Natural killer cell (primary cell): ENCODE results near the gene CDH23. TPM values are rescaled to one million over a fixed set of nuclear protein-coding genes. Genes with fewer than 3 reads are reported as not detected.

Source experiments
- ATAC-seq, 3 donors: fragments of 150-1000 bp in 2 of 3; fragments of 200-7000 bp in 1 of 3; cut with Tn5 transposase; 1 replicate in 1 of 3; 2 replicates in 2 of 3; pipeline ENCODE4 v1.10.0; 2021; ENCODE audit warnings: mild to moderate bottlenecking in 2 of 3, moderate library complexity in 2 of 3
- DNase-seq, 2 donors: peaks; one replicate each; pipeline versions ENCODE4 v3.0.0 to v3.0.0-alpha.2; 2013 to 2021; ENCODE audit warnings: mixed read lengths in 1 of 2
- H3K27ac ChIP-seq: one replicate; pipeline ENCODE4 v1.5.1; 2013; ENCODE audit warnings: mild to moderate bottlenecking, low read length
- H3K27me3 ChIP-seq: one replicate; pipeline ENCODE4 v1.6.1; 2013; ENCODE audit warnings: low read length; ENCODE audit not compliant: control insufficient read depth, insufficient read depth
- H3K36me3 ChIP-seq: one replicate; pipeline ENCODE4 v1.6.1; 2013; ENCODE audit warnings: low read length; ENCODE audit not compliant: control insufficient read depth, insufficient read depth
- H3K4me1 ChIP-seq: one replicate; pipeline ENCODE4 v1.6.1; 2013; ENCODE audit warnings: low read length; ENCODE audit not compliant: control insufficient read depth, insufficient read depth
- H3K4me3 ChIP-seq: one replicate; pipeline ENCODE4 v1.5.1; 2013; ENCODE audit warnings: low read length
- H3K9me3 ChIP-seq: one replicate; pipeline ENCODE4 v1.6.1; 2013; ENCODE audit warnings: low read length; ENCODE audit not compliant: control insufficient read depth, insufficient read depth
- H3K27ac Mint-ChIP-seq, 2 donors: one replicate each; pipeline ENCODE4 v1.8.0; 2022; ENCODE audit warnings: mild to moderate bottlenecking in 2 of 2, mixed read lengths in 2 of 2, moderate library complexity in 1 of 2
- H3K27me3 Mint-ChIP-seq, 2 donors: one replicate each; pipeline ENCODE4 v1.8.0; 2022; ENCODE audit warnings: low read depth in 2 of 2, mixed read lengths in 2 of 2
- H3K36me3 Mint-ChIP-seq: one replicate; pipeline ENCODE4 v1.8.0; 2022; ENCODE audit warnings: mixed read lengths
- H3K4me1 Mint-ChIP-seq, 2 donors: one replicate each; pipeline ENCODE4 v1.8.0; 2022; ENCODE audit warnings: mixed read lengths in 2 of 2
- H3K4me3 Mint-ChIP-seq: one replicate; pipeline ENCODE4 v1.8.0; 2022; ENCODE audit warnings: mild to moderate bottlenecking, moderate library complexity, mixed read lengths
- H3K9me3 Mint-ChIP-seq, 2 donors: one replicate each; pipeline ENCODE4 v1.8.0; 2022; ENCODE audit warnings: mixed read lengths in 2 of 2
- WGBS: methylation state at CpG from one replicate; pipeline ENCODE4 v1.1.7; 2013; ENCODE audit warnings: missing lambda C conversion rate; ENCODE audit not compliant: insufficient coverage; 5-methylcytosine and 5-hydroxymethylcytosine counted together
- intact Hi-C: fragments of 100-400 bp; cut with micrococcal nuclease; formaldehyde crosslinking; loops from one replicate; pipeline ENCODE4 v1.14.2; 2022
- total RNA-seq, 4 donors: library from RNA; stranded (reverse); fragments of 120-200 nt in 1 of 4; gene quantifications; one replicate each; pipeline versions ENCODE4 v1.2.3 to v1.2.4, GENCODE V29; 2013 to 2022
- TF ChIP-seq, protein P1 (sequence below): fragments of 200-600 bp; IDR thresholded peaks from one replicate; pipeline ENCODE4 v1.8.0; 2022; ENCODE audit warnings: antibody characterized with exemption

CDH23 gene
- total RNA-seq, 3 donors from 2014 or later (not counting 1 experiment from before 2014, with no cell fraction given) = 1.2 to 6.0 (median 4.3) TPM

DNA sequence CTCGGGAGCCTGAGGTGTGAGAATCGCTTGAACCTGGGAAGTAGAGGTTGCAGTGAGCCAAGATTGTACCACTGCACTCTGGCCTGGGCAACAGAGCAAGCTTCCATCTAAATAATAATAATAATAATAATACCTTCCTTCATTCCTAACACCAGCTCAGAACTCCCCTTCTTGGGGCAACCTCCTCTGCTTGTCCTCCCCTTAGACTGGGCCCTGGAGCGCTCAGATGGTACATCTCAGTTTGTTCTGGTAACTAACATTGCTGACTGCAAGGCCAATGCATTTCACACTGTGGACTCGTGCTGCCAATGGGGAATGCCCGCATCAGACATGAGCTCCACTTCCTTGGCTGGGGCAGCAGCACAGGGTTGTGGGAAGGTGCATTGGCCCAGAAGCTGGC lies 245.3 kb downstream of the CDH23 start:
- H3K4me1 Mint-ChIP-seq = peaks cover 5 to 9% of the 10 kb centered on the region in 2 donors
- H3K9me3 Mint-ChIP-seq = no peaks in the 10 kb centered on the region
- WGBS = 88% methylated on average over 5 of the region's 5 CpGs
- TF ChIP-seq, protein P1, sequence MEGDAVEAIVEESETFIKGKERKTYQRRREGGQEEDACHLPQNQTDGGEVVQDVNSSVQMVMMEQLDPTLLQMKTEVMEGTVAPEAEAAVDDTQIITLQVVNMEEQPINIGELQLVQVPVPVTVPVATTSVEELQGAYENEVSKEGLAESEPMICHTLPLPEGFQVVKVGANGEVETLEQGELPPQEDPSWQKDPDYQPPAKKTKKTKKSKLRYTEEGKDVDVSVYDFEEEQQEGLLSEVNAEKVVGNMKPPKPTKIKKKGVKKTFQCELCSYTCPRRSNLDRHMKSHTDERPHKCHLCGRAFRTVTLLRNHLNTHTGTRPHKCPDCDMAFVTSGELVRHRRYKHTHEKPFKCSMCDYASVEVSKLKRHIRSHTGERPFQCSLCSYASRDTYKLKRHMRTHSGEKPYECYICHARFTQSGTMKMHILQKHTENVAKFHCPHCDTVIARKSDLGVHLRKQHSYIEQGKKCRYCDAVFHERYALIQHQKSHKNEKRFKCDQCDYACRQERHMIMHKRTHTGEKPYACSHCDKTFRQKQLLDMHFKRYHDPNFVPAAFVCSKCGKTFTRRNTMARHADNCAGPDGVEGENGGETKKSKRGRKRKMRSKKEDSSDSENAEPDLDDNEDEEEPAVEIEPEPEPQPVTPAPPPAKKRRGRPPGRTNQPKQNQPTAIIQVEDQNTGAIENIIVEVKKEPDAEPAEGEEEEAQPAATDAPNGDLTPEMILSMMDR = no peak
- H3K27me3 ChIP-seq = no peaks in the 10 kb centered on the region
- H3K4me3 ChIP-seq = no peak overlapping the region
- ATAC-seq = no peak
- H3K36me3 ChIP-seq = no peaks in the 10 kb centered on the region
- no peaks in the 10 kb centered on the region for H3K36me3 Mint-ChIP-seq
- H3K27ac ChIP-seq = no peak overlapping the region
- intact Hi-C loops = no loop called here
- no peaks in the 10 kb centered on the region for H3K9me3 ChIP-seq
- no peak overlapping the region for H3K4me3 Mint-ChIP-seq
- DNase-seq = no peak
- H3K4me1 ChIP-seq = peaks cover 18% of the 10 kb centered on the region
- H3K27me3 Mint-ChIP-seq = no peaks in the 10 kb centered on the region
- H3K27ac Mint-ChIP-seq = no peak overlapping the region

DNA sequence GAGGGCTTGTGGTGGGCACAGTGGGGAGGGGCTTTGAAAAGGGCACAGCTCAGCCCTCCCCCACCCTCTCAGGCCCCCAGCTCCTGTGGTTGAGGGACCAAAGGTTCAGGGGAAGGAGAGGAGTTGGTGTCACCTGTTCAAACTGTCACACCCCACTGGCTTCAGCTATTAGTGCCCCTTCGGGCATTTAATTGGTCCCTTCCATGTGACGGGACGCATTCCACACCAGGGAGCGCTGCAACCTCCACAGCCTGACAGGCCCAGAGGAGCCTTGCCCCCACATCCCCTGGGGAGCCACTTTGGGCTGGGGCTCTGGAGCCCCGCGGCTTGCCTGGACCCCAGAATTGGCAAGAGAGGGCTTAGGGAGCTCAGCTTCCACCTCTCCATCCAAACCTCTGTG lies 247.2 kb downstream of the CDH23 start:
- intact Hi-C loops = no loop called here
- Histone ChIP-seq H3K27ac (no peak overlapping the region), H3K4me1 (peaks cover 6% of the 10 kb centered on the region), H3K36me3 (no peaks in the 10 kb centered on the region), H3K9me3 (no peaks in the 10 kb centered on the region), H3K27me3 (no peaks in the 10 kb centered on the region), H3K4me3 (no peak overlapping the region)
- H3K27me3 Mint-ChIP-seq = no peaks in the 10 kb centered on the region
- no peaks in the 10 kb centered on the region for H3K9me3 Mint-ChIP-seq
- no peak overlapping the region for H3K27ac Mint-ChIP-seq
- no peak overlapping the region for H3K4me3 Mint-ChIP-seq
- DNase-seq = no peak
- no peaks in the 10 kb centered on the region for H3K36me3 Mint-ChIP-seq
- no peak for ATAC-seq
- WGBS = 77% methylated on average over 6 of the region's 6 CpGs
- TF ChIP-seq, protein P1 = no peak
- no peaks in the 10 kb centered on the region for H3K4me1 Mint-ChIP-seq

DNA sequence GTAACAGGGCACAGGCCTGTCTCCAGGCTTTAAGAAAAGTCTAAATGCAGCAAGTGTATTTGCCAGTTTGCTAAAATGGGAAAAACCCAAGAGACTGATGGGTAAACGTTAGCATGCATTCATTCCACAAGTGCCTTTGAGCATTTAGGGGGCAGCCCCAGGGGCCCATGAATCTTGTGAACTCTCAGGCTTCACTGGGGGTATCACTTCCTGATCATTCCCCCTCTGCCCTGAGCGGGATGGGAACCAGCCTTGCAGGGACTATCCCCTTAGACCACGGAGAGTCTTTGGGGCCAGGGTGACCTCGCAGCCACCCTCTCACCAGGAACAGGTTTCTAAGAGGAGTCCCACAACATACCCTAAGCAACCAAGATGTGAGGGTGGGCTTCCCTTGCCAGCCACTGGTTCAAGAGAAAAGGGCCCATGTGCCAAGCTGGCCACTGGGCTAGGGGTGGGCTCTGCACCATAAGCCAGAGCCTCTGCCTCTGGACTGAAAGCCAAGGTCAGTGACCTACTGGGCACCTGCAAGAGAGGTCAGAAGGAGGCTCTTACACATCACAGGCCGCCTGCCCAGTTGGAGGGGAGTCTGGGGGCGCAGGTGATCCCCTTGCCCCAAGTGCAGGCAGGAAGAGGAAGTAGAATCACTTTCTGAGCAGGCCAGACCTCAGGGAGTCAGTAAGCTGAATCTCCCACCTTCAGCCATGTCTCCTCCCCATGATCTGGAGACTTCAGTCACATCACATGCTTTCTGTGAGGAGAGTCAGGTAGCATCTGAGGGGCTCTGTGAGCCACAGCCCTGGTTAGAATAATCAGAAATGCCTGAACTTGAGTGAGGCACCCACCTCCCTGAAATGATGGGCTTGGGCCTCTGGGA lies 247.8 kb downstream of the CDH23 start:
- DNase-seq (no peak), ATAC-seq (no peak)
- TF ChIP-seq, protein P1 = no peak
- H3K27ac ChIP-seq = no peak overlapping the region
- no peaks in the 10 kb centered on the region for H3K36me3 ChIP-seq
- no peaks in the 10 kb centered on the region for H3K27me3 ChIP-seq
- H3K27me3 Mint-ChIP-seq = no peaks in the 10 kb centered on the region
- H3K9me3 ChIP-seq = no peaks in the 10 kb centered on the region
- intact Hi-C loops = no loop called here
- H3K4me1 Mint-ChIP-seq = no peaks in the 10 kb centered on the region
- WGBS = 60% methylated on average over 6 of the region's 6 CpGs
- peaks cover 11% of the 10 kb centered on the region for H3K4me1 ChIP-seq
- H3K4me3 ChIP-seq = no peak overlapping the region
- H3K4me3 Mint-ChIP-seq = no peak overlapping the region
- no peaks in the 10 kb centered on the region for H3K9me3 Mint-ChIP-seq
- H3K27ac Mint-ChIP-seq = no peak overlapping the region
- H3K36me3 Mint-ChIP-seq = no peaks in the 10 kb centered on the region
